Measurements from ENCODE around the gene DIAPH3. TPM values are rescaled to one million over a fixed set of nuclear protein-coding genes. Genes with fewer than 3 reads are reported as not detected.

Gene DIAPH3
- total and polyA plus RNA-seq, 4 donors, result 0.35 to 6.7 (median 1.1) TPM

- no peak overlapping the region for H3K9ac ChIP-seq (ENCODE audit: insufficient read depth in 1 of 2, low read length in 2 of 2)
- no peaks in the 10 kb centered on the region for H3K27me3 ChIP-seq (ENCODE audit: control insufficient read depth in 3 of 3, insufficient read depth in 3 of 3, low read length in 2 of 3)
- WGBS, 2 donors, result 71 to 90% methylated on average over 3 of the region's 3 CpGs
- ATAC-seq (ENCODE audit: insufficient read depth, low FRiP score) (no peak), DNase-seq (no peak)
- no peak overlapping the region for H3K4me3 ChIP-seq
- H3K36me3 ChIP-seq (ENCODE audit: control insufficient read depth in 4 of 4, insufficient read depth in 4 of 4, low read length in 4 of 4), result no peaks in the 10 kb centered on the region
- no peaks in the 10 kb centered on the region for H3K9me3 ChIP-seq (ENCODE audit: control insufficient read depth in 4 of 4, insufficient read depth in 3 of 4, low read length in 3 of 4)
- no peak for TF ChIP-seq CTCF (IDR thresholded peaks at IDR 0.05; ENCODE audit: control extremely low read depth, extremely low read depth)
- H3K4me1 ChIP-seq (ENCODE audit: control insufficient read depth in 5 of 5, insufficient read depth in 5 of 5, low read length in 5 of 5), result no peaks in the 10 kb centered on the region
- no peak overlapping the region for H3K27ac ChIP-seq (ENCODE audit: low read depth in 1 of 2, low read length in 1 of 2)
Measured at GRCh38 chr13:59837101-59837500, 326.6 kb downstream of the DIAPH3 start.

GRCh38 chr13:59835569-59835968 is 328.2 kb downstream of the DIAPH3 start:
- Histone ChIP-seq H3K36me3 (ENCODE audit: control insufficient read depth in 4 of 4, insufficient read depth in 4 of 4, low read length in 4 of 4) (no peaks in the 10 kb centered on the region), H3K9ac (ENCODE audit: insufficient read depth in 1 of 2, low read length in 2 of 2) (no peak overlapping the region), H3K27me3 (ENCODE audit: control insufficient read depth in 3 of 3, insufficient read depth in 3 of 3, low read length in 2 of 3) (no peaks in the 10 kb centered on the region), H3K4me3 (no peak overlapping the region), H3K4me1 (ENCODE audit: control insufficient read depth in 5 of 5, insufficient read depth in 5 of 5, low read length in 5 of 5) (no peaks in the 10 kb centered on the region), H3K9me3 (ENCODE audit: control insufficient read depth in 4 of 4, insufficient read depth in 3 of 4, low read length in 3 of 4) (no peaks in the 10 kb centered on the region), H3K27ac (ENCODE audit: low read depth in 1 of 2, low read length in 1 of 2) (no peak overlapping the region)
- DNase-seq (no peak), ATAC-seq (ENCODE audit: insufficient read depth, low FRiP score) (no peak)
- WGBS, 2 donors, result 65 to 74% methylated on average over 2 of the region's 2 CpGs
- TF ChIP-seq CTCF (IDR thresholded peaks at IDR 0.05; ENCODE audit: control extremely low read depth, extremely low read depth), result no peak

- Histone ChIP-seq H3K27me3 (ENCODE audit: control insufficient read depth in 3 of 3, insufficient read depth in 3 of 3, low read length in 2 of 3) (no peaks in the 10 kb centered on the region), H3K36me3 (ENCODE audit: control insufficient read depth in 4 of 4, insufficient read depth in 4 of 4, low read length in 4 of 4) (no peaks in the 10 kb centered on the region), H3K4me3 (no peak overlapping the region), H3K9me3 (ENCODE audit: control insufficient read depth in 4 of 4, insufficient read depth in 3 of 4, low read length in 3 of 4) (no peaks in the 10 kb centered on the region), H3K9ac (ENCODE audit: insufficient read depth in 1 of 2, low read length in 2 of 2) (no peak overlapping the region), H3K27ac (ENCODE audit: low read depth in 1 of 2, low read length in 1 of 2) (no peak overlapping the region), H3K4me1 (ENCODE audit: control insufficient read depth in 5 of 5, insufficient read depth in 5 of 5, low read length in 5 of 5) (no peaks in the 10 kb centered on the region)
- no peak for DNase-seq
- TF ChIP-seq CTCF (IDR thresholded peaks at IDR 0.05; ENCODE audit: control extremely low read depth, extremely low read depth), result no peak
- ATAC-seq (ENCODE audit: insufficient read depth, low FRiP score), result no peak
Measured at GRCh38 chr13:59834801-59835200, 328.9 kb downstream of the DIAPH3 start.

GRCh38 chr13:59829690-59830089 is 334.0 kb downstream of the DIAPH3 start:
- H3K36me3 ChIP-seq (ENCODE audit: control insufficient read depth in 4 of 4, insufficient read depth in 4 of 4, low read length in 4 of 4), result no peaks in the 10 kb centered on the region
- H3K27me3 ChIP-seq (ENCODE audit: control insufficient read depth in 3 of 3, insufficient read depth in 3 of 3, low read length in 2 of 3), result no peaks in the 10 kb centered on the region
- H3K4me3 ChIP-seq, result no peak overlapping the region
- no peaks in the 10 kb centered on the region for H3K9me3 ChIP-seq (ENCODE audit: control insufficient read depth in 4 of 4, insufficient read depth in 3 of 4, low read length in 3 of 4)
- DNase-seq, result no peak
- no peak for ATAC-seq (ENCODE audit: insufficient read depth, low FRiP score)
- H3K4me1 ChIP-seq (ENCODE audit: control insufficient read depth in 5 of 5, insufficient read depth in 5 of 5, low read length in 5 of 5), result no peaks in the 10 kb centered on the region
- TF ChIP-seq CTCF (IDR thresholded peaks at IDR 0.05; ENCODE audit: control extremely low read depth, extremely low read depth), result no peak
- H3K27ac ChIP-seq (ENCODE audit: low read depth in 1 of 2, low read length in 1 of 2), result no peak overlapping the region
- H3K9ac ChIP-seq (ENCODE audit: insufficient read depth in 1 of 2, low read length in 2 of 2), result no peak overlapping the region
